KOPT-K1 (cell line): Measurements from ENCODE around the gene SETD2.
"Not testable (repeated sequence)": the region's sequence is repeated elsewhere in the genome, so short reads cannot be mapped to it uniquely, and the experiment has no call there.

Experiments
- H3K27ac ChIP-seq: fragments of 200-600 bp; sonication (generic); 2 replicates; pipeline ENCODE4 v1.5.1; 2016; ENCODE audit warnings: antibody characterized with exemption, mild to moderate bottlenecking, low read depth, low read length; ENCODE audit not compliant: poor library complexity, severe bottlenecking
- H3K36me3 ChIP-seq: fragments of 200-600 bp; sonication (generic); 2 replicates; pipeline ENCODE4 v1.5.1; 2017; ENCODE audit warnings: antibody characterized with exemption, mild to moderate bottlenecking, low read length, moderate library complexity; ENCODE audit not compliant: insufficient read depth
- H3K9me3 ChIP-seq: fragments of 200-600 bp; sonication (generic); 2 replicates; pipeline ENCODE4 v1.5.1; 2017; ENCODE audit warnings: antibody characterized with exemption, low read length, mild to moderate bottlenecking; ENCODE audit not compliant: insufficient read depth, poor library complexity, severe bottlenecking

Gene SETD2

DNA sequence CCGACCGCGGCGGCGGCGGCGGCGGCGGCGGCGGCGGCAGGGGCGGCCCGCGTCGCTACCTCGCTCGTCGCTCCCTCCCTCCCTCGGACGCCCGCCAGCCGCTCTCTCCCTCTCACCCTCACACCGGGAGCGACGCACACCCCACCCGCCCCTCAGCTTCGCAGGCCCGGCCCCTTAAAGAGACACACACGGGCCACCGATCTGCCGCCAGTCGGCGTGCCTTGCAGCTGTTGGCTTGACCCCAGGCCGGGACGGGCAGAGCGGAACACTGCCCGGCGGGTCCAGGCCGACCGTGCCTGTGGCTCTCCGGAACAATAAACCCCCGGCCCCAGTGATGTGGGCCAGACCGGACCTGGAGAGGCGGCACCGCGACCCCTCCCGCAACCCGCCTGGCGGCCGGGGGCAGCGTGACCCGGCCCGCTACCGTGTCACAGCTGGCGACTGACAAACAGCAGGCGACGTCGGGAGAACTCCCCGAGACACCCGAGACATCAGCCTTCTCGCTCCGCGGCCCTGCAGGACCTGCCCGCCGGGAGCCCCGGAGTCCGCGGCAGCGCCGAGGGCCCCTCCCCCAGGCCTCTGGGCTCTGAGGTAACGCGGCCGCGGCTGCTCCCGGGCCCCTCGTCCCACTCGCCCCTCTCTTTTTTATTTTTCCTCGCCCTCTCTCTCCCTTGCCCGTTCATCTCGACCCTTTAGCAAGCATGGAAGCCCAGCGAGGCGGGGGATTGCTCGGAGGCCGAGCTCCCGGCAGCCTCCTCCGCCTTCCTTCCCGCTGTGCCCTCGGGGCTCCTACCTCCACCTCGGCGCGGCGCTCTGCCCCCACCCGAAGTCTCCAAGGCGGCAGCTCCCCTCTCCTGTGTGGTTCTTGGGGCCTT is at the start of gene SETD2:
Gene SETD2, minus strand, starts transcription at position 107 of the 875 bp plus-strand sequence. CDS start 189 bp downstream, outside the sequence.
- Histone ChIP-seq H3K9me3 (no peaks in the 10 kb centered on the region), H3K36me3 (peaks cover 4% of the 10 kb centered on the region; the same call in 1 of the 2 replicates), H3K27ac (peak within 1 kb of the TSS; percentile 77)

GRCh38 chr3:47210863-47211405 is 47.0 kb upstream of the SETD2 start:
- Histone ChIP-seq H3K27ac (no peak overlapping the region), H3K36me3 (no peaks in the 10 kb centered on the region), H3K9me3 (no peaks in the 10 kb centered on the region)

DNA sequence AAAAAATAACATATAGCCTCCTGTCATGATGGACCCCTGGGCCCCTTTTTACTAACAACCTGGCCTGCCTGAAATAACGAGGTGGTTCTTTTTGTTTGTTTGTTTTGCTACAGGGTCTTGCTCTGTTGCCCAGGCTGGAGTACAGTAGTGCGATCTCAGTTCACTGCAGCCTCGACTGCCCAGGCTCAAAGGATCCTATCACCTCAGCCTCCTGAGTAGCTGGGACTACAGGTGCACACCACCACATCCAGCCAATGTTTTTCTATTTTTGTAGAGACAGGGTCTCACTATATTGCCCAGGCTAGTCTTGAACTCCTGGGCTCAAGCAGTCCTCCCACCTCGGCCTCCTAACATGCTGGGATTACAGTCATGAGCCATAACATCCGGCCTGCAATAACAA is 42.1 kb upstream of the SETD2 start:
- H3K27ac ChIP-seq, H3K9me3 ChIP-seq, H3K36me3 ChIP-seq: not testable (repeated sequence)

DNA sequence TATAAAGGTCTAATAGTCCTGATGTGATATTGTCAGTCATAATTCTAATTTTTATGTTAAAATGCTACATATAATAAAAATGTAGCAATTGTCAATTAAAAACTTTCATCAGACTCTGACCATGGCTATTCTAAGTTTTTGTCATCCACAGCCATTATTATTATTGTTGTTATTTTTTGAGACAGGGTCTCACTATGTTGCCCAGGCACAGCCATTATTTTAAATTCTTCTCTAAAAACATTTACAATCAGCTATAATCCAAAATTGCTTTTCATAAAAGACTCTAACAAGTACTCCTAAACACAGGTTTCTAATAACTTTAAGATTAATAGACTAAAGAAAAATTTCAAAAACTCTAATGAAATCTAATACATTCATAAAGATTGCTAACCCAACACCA is 41.0 kb upstream of the SETD2 start:
- Histone ChIP-seq H3K36me3 (no peaks in the 10 kb centered on the region), H3K27ac (no peak overlapping the region), H3K9me3 (no peaks in the 10 kb centered on the region)

GRCh38 chr3:47202542-47202941 is 38.6 kb upstream of the SETD2 start:
- no peak overlapping the region for H3K27ac ChIP-seq
- H3K9me3 ChIP-seq, result no peaks in the 10 kb centered on the region
- no peaks in the 10 kb centered on the region for H3K36me3 ChIP-seq

DNA sequence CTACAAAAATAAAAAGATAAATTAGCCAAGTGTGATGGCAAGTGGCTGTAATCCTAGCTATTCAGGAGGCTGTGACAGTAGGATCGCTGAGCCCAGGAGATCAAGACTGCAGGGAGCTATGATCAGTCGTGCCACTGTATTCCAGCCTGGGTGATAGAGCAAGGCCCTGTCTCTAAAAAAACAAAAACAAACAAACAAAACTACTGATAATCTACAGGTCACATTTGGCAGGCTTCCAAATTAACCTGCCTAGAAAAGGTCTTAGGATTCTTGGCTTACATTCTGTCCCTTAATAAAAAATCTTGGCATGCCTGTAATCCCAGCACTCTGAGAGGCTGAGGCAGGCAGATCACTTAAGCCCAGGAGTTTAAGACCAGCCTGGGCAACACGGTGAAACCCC is 33.4 kb upstream of the SETD2 start:
- Histone ChIP-seq H3K36me3 (no peaks in the 10 kb centered on the region), H3K27ac (no peak overlapping the region), H3K9me3 (no peaks in the 10 kb centered on the region)

GRCh38 chr3:47194994-47195393 is 31.1 kb upstream of the SETD2 start:
- Histone ChIP-seq H3K9me3 (no peaks in the 10 kb centered on the region), H3K27ac (no peak overlapping the region), H3K36me3 (no peaks in the 10 kb centered on the region)

DNA sequence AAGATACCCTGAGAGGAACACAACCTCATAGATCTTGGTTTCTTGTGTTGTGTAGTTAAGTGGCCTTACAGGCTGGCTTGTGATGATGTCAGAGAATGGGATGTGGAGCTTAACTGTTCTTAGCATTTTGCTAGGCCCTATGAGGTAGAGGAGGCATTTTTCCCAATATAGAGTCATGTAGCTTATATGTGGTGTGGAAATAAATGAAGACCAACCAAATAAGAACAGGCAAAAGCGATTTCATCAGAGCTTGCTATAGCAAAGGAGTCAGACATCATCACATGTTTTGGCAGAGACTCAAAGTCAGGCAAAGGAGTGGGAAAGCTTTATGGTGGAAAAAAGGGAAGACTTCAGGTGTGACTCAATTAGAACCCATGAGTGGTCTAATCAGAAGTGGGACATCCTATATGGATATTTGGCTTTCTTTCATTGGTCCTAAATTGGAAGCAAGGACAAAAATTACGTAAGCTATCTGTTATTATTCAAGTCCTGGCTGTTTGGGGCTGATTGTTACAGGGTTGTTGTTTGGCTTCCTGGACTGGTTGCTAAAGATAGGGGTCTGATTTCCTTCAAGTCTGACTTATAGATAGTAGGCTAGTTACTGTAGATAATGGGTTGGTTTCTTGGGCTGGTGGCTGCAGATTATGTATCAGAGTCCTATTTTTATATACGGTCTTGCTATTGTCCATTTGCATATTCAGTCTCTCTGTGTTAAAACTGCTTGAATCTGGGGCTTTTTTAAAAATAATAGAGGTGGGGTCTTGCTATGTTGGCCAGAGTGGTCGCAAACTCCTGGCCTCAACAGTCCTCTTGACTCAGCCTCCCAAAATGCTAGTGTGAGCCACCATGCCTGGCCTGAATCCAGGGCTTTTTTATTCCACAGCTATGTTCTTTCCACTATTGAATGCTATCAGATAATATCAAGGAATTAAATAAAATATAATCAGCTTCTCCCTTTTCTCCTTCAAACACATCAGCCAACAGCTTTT is 30.3 kb upstream of the SETD2 start:
- Histone ChIP-seq H3K36me3 (no peaks in the 10 kb centered on the region), H3K9me3 (no peaks in the 10 kb centered on the region)

GRCh38 chr3:47186285-47186684 is 22.4 kb upstream of the SETD2 start:
- H3K9me3 ChIP-seq, result no peaks in the 10 kb centered on the region

More for the DNA sequence above, 30.3 kb upstream of the SETD2 start:
- no peak overlapping the region for H3K27ac ChIP-seq

GRCh38 chr3:47181685-47182084 is 17.8 kb upstream of the SETD2 start:
- H3K27ac ChIP-seq, H3K9me3 ChIP-seq, H3K36me3 ChIP-seq: not testable (repeated sequence)

More at GRCh38 chr3:47186285-47186684, 22.4 kb upstream of the SETD2 start:
- H3K27ac ChIP-seq, result no peak overlapping the region
- no peaks in the 10 kb centered on the region for H3K36me3 ChIP-seq

- H3K36me3 ChIP-seq, H3K9me3 ChIP-seq, H3K27ac ChIP-seq: not testable (repeated sequence)
These were observed 16.1 kb upstream of the SETD2 start for GRCh38 chr3:47180011-47180410.

DNA sequence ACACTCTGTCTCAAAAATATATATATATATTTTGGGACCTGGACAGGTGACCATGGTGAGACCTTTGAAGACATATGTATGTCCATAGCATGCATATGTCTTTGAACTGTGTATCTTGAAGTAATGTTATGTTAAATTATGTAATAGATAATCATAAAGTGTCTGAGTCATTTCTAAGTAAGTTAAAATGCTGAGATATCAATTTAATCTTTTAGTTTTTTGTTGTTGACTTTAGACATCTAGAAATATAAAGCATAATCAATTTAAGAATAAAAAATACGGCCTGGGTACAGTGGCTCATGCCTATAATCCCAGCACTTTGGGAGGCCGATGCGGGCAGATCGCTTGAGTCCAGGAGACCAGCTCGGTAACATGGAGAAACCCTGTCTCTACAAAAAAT is 12.7 kb upstream of the SETD2 start:
- Histone ChIP-seq H3K27ac (no peak overlapping the region), H3K36me3 (no peaks in the 10 kb centered on the region; the same call in 1 of the 2 replicates), H3K9me3 (no peaks in the 10 kb centered on the region)

GRCh38 chr3:47163169-47164006 is 525 bp downstream of the SETD2 start:
- Histone ChIP-seq H3K36me3 (peaks cover 4% of the 10 kb centered on the region; the same call in 1 of the 2 replicates), H3K27ac (peak overlapping the region; percentile 77), H3K9me3 (no peaks in the 10 kb centered on the region)

DNA sequence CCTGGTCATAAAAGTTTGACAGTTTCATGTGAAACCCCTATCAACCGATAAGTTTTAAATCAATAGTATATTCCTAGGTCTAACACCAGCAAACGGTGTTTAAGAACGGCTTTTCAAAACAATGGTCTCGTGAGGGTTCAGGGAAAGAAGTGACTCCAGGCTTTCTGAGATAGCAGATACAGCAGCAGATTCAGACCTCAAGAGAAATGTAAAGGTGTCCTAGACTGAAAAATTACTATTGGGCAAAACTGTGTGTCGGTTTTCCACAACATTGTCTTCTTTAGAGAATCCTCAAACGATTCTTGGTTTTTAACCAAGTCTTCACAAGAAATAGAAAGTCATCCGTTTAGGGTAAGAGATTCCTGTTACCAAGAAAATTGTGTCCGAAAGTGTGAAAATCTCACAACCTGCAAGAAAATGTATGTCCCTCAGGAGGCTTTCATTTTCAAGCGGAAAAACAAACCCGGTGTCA is 1.2 kb downstream of the SETD2 start:
- H3K9me3 ChIP-seq, result no peaks in the 10 kb centered on the region
- H3K36me3 ChIP-seq, result peaks cover 4% of the 10 kb centered on the region; the same call in 1 of the 2 replicates
- H3K27ac ChIP-seq, result peak overlapping the region; percentile 77
